HL-60 (cell line): Measurements from ENCODE around the gene CADM1.

Experiments used
- DNase-seq, 2 experiments: peaks; one replicate each; pipeline ENCODE4 v3.0.0-alpha.2; 2010 to 2020; ENCODE audit warnings: low read depth in 1 of 2, low spot score in 1 of 2
- H3K27ac ChIP-seq: fragments of 250-450 bp; sonication (Bioruptor Pico); replicated peaks from 2 replicates; pipeline ENCODE4 v1.5.1; 2020; ENCODE audit warnings: mild to moderate bottlenecking, moderate library complexity
- H3K27me3 ChIP-seq: fragments of 250-450 bp; sonication (Bioruptor Pico); 2 replicates; pipeline ENCODE4 v1.5.1; 2021; ENCODE audit warnings: mild to moderate bottlenecking, moderate library complexity; ENCODE audit not compliant: insufficient read depth, poor library complexity, severe bottlenecking
- H3K4me3 ChIP-seq: replicated peaks from 2 replicates; pipeline ENCODE4 v1.5.1; 2011; ENCODE audit warnings: mild to moderate bottlenecking, control low read depth, low read length; ENCODE audit not compliant: insufficient read depth
- GABPA ChIP-seq: IDR thresholded peaks from 2 replicates; pipeline ENCODE4 v1.6.1; 2012; ENCODE audit warnings: low read depth
- POLR2AphosphoS5 ChIP-seq: IDR thresholded peaks from 2 replicates; pipeline ENCODE4 v1.6.1; 2012; ENCODE audit warnings: low read depth
- SPI1 ChIP-seq: IDR thresholded peaks from 2 replicates; pipeline ENCODE4 v1.6.1; 2012; ENCODE audit warnings: low read depth, mild to moderate bottlenecking, borderline replicate concordance
- TF ChIP-seq, protein P1 (sequence below): IDR thresholded peaks from 2 replicates; pipeline ENCODE4 v1.6.1; 2012; ENCODE audit warnings: low read depth; ENCODE audit not compliant: insufficient replicate concordance
- TF ChIP-seq, protein P2 (sequence below): IDR thresholded peaks from one replicate; pipeline ENCODE4 v1.5.1; 2011; ENCODE audit warnings: low read length, control low read depth, inconsistent platforms; ENCODE audit not compliant: insufficient read depth

Gene CADM1

DNA sequence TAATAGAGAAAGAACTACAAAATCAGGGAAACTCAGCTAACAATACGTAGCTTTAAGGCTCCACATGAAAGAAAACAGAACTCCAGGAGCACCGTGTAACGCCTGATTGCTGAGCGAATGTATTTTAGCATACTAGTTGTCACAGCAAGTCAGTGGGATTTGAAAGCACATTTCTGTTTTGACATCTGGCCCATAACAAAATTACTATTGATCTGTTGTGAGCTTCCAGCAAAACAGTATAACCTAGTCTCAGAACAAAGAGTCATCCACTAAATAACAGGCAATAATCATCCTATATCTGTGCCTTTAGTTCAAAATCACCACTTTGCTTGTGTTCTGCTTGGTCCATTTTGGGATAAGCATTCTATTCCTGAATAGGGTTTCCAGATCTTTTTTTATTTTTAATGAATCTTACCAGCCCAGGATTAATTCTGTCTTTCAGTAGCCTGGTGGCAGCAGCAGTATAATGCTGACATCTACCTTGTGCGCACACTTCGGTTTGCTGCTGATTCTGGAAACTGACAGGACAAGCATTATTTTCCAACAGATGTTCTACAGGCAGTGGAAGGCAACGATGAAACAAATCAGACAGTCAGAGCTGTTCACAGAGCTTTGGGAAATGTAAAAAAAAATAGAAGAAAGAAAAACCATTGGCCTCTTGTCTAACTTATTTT lies 66.2 kb downstream of the CADM1 start:
- TF ChIP-seq GABPA (no peak), POLR2AphosphoS5 (no peak), SPI1 (no peak)
- TF ChIP-seq, protein P1, sequence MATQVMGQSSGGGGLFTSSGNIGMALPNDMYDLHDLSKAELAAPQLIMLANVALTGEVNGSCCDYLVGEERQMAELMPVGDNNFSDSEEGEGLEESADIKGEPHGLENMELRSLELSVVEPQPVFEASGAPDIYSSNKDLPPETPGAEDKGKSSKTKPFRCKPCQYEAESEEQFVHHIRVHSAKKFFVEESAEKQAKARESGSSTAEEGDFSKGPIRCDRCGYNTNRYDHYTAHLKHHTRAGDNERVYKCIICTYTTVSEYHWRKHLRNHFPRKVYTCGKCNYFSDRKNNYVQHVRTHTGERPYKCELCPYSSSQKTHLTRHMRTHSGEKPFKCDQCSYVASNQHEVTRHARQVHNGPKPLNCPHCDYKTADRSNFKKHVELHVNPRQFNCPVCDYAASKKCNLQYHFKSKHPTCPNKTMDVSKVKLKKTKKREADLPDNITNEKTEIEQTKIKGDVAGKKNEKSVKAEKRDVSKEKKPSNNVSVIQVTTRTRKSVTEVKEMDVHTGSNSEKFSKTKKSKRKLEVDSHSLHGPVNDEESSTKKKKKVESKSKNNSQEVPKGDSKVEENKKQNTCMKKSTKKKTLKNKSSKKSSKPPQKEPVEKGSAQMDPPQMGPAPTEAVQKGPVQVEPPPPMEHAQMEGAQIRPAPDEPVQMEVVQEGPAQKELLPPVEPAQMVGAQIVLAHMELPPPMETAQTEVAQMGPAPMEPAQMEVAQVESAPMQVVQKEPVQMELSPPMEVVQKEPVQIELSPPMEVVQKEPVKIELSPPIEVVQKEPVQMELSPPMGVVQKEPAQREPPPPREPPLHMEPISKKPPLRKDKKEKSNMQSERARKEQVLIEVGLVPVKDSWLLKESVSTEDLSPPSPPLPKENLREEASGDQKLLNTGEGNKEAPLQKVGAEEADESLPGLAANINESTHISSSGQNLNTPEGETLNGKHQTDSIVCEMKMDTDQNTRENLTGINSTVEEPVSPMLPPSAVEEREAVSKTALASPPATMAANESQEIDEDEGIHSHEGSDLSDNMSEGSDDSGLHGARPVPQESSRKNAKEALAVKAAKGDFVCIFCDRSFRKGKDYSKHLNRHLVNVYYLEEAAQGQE = no peak
- TF ChIP-seq, protein P2, sequence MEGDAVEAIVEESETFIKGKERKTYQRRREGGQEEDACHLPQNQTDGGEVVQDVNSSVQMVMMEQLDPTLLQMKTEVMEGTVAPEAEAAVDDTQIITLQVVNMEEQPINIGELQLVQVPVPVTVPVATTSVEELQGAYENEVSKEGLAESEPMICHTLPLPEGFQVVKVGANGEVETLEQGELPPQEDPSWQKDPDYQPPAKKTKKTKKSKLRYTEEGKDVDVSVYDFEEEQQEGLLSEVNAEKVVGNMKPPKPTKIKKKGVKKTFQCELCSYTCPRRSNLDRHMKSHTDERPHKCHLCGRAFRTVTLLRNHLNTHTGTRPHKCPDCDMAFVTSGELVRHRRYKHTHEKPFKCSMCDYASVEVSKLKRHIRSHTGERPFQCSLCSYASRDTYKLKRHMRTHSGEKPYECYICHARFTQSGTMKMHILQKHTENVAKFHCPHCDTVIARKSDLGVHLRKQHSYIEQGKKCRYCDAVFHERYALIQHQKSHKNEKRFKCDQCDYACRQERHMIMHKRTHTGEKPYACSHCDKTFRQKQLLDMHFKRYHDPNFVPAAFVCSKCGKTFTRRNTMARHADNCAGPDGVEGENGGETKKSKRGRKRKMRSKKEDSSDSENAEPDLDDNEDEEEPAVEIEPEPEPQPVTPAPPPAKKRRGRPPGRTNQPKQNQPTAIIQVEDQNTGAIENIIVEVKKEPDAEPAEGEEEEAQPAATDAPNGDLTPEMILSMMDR = no peak
- no peak overlapping the region for H3K27ac ChIP-seq
- H3K27me3 ChIP-seq = no peaks in the 10 kb centered on the region
- no peak overlapping the region for H3K4me3 ChIP-seq
- no peak for DNase-seq

DNA sequence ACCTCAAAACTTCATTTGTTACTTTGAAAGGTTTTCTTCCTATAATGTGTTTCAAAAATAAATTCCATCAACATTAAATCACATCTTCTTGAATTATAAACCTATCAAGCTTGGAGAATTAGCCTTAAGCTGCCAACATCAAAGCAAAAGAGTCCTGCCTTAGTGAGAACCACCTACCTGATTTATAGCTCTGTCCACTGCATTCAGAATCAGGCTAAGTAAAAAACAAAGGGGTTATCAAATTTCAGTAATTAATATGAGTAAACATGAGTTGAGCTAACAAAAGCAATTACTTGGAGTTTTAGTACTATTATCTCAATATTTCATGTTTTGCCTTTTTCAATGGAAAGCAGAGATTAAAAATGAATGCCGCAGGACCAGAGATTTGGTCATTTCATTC lies 73.9 kb downstream of the CADM1 start:
- TF ChIP-seq, protein P1 = no peak
- TF ChIP-seq GABPA = no peak
- no peak for DNase-seq
- H3K4me3 ChIP-seq = no peak overlapping the region
- no peaks in the 10 kb centered on the region for H3K27me3 ChIP-seq
- no peak overlapping the region for H3K27ac ChIP-seq

DNA sequence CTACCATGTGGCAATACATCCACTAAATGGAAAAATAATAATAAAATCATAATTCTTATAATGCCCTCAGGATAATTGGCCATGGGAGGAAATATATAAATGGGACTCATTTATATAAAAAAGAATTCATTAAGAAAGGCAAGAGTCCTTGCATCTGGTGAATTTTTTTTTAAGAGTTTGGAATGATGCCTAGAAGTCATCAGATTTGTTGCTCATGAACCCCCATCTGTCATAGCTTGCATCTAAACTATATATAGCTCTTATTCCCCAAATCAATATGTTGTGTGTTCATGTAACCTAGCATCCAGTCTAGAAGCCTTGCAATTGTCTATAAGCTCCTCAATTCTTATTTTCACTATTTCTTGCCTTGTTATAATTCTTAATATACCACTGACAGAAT lies 75.9 kb downstream of the CADM1 start:
- DNase-seq = no peak
- TF ChIP-seq GABPA = no peak
- TF ChIP-seq SPI1 = no peak
- TF ChIP-seq, protein P2 = no peak
- TF ChIP-seq POLR2AphosphoS5 = no peak
- TF ChIP-seq, protein P1 = no peak
- Histone ChIP-seq H3K4me3 (no peak overlapping the region), H3K27me3 (no peaks in the 10 kb centered on the region), H3K27ac (no peak overlapping the region)
